ENCODE measurements around the gene ITPR1.

Gene ITPR1

DNA sequence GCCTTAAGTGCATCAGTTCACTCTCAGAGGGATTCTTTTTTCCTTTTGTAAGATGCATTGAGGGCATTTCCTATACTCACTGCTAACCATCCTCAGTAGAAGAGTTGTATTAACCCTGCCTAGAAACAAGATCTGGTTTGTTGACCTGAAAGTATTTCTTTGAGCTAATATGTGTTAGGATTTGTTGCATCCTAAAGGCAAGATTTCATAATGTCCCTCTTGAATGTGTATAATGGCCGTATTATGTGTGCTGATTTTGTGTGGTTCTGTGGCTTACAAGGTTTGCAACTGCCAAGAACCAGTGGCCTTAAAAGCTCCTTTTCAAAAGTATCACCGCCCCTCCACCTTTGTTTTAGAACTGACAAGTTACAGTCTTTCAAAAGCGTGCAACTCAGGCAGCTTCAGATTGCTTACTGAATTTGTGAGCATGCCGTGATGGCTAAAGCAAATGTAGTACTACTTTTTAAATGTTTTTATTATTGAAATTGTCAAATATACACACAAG lies 304.1 kb downstream of the ITPR1 start:
- no peak for DNase-seq

DNA sequence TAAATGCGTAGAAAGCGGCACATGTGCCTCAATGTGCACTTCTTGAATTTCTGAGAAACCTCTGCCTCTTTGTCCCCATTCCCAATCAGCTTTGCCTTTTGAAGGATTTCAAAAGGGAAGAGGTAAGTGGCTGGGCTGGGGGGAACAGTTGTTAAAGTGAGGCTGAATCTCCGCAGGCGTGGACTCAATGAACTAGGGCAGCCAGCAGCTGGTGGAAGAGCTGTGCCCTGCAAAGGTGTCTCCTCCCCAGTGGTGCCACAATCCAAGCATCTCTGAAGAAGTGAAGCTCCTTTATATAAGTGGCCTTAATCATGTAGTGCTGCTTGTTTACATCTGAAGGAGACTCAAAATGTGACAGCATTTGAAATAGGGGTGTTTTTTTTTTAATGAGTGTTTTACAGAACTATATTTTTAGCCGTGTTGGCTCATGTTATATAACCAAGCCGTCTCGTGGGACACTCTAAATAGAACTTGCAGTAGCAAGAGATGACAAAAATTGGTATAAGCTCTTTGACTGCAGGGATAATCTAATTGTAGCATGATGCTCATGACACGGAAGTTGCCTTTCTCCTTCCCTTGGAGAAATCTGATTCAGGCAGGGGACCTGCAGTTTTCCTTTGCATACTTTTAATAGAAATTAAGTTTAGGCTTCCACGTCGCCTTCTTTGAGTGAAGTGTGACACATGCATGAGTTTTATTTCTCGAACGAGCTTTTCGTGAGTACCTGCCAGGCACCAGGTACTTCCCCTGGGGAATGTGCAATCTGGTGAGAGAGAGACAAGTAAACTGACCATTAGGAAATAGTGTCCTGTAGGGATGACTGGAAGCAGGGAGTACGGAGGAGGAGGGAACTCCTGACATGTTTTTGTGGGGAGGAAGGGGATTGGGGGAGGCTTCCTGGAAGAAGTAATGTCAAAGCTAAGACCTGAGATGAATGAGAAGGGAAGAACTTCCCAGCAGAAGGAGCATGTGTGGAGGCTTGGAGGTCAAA lies 306.4 kb downstream of the ITPR1 start:
- no peak for DNase-seq

DNA sequence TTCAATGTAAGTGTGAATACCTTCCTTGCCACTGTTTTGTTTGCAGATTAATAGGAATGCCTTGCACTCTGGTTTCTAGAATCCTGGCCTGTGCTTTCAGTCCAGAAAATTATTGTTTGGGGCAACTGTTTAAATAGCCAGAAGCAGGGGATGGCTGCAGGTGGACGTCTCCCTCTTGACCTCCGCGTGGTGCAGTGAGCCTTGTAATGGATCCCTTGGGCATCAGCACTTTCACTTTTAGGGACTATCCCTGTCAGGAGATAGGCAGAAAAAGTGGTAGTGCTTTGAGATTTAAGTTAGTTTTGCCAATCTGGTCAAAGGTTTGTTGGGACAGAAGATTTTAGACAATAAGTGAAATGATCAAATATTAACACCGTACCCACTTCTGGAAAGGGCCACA lies 307.4 kb downstream of the ITPR1 start:
- DNase-seq = no peak

GRCh38 chr3:4801892-4802291 lies 308.7 kb downstream of the ITPR1 start:
- no peak for DNase-seq

- no peak for DNase-seq
These were observed 309.8 kb downstream of the ITPR1 start for GRCh38 chr3:4802903-4803302.

- DNase-seq = no peak
These were observed 311.3 kb downstream of the ITPR1 start for GRCh38 chr3:4804161-4805058.

GRCh38 chr3:4805662-4806061 lies 312.5 kb downstream of the ITPR1 start:
- no peak for DNase-seq

DNA sequence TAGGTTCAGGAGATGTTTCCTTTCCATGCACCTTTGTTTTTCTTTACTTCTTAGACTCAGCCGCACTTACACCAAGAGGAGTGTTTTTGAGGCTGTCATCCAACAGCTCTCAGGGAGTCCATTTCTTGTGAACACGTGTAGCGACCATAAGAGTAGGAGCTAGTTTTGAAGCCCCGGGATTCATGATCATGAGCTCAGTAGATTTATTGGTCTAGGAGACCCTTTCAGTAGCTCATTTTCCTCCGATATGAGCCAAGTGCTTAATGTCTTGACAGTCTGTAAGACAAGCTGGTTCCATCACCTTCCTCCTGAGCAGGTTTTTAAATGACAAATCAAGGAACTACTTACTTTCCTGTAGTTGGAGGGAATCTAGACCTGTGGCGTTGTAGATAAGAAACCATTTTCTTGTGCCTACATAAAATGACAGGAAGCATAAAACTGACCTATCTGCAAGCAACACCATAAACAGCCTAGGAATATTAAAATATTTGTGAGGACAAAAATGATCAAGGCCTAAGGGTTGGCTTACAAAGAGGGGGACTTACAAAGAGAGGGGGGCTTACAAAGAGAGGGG lies 313.5 kb downstream of the ITPR1 start:
- no peak for DNase-seq

DNA sequence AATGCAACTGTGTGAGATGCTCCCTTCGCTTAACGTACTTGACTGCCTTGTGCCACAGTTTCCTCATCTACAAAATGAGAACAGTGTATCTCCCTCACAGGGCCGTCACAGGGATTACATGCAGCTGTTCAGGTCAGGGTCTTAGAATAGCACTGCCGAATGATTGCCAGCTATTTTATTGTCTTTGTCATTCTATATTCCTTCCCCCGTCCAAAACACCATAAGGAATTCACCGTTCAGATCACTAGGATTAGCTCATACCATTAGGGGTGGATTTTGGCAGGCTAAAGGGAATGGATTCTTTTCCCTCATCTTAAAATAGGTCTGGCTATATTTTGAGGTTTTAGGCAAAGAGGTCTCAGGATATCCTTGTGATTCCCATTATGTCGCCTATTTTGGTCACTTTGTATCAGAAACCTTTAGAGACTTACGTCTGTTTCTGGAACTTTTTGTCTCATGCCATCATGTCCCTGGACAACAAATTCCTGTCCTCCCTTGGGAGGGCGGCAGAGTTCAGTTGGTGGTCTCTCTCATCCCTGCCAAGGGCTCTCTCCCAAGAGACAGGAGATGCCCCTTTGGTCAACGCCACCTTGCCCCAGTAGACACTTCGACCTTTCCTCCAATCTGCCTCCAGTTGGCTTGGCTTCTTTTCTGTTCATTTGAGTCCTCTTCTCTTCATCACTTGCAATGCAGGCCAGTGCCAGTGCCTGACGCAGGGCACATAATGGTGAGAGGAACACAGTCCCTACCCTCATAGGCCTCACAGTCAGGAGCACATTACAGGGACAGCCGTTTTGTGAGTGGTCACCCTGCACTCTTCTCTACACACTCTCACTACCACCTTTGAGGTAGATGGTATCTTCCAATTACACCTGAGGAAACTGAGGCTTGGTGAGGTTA lies 314.5 kb downstream of the ITPR1 start:
- no peak for DNase-seq

- DNase-seq = no peak
These were observed 315.5 kb downstream of the ITPR1 start for GRCh38 chr3:4808637-4809036.

GRCh38 chr3:4809922-4810321 lies 316.8 kb downstream of the ITPR1 start:
- DNase-seq = no peak

- DNase-seq = no peak
These were observed 319.4 kb downstream of the ITPR1 start for GRCh38 chr3:4812591-4812990.

- DNase-seq = no peak
These were observed 320.8 kb downstream of the ITPR1 start for GRCh38 chr3:4813909-4814304.

DNA sequence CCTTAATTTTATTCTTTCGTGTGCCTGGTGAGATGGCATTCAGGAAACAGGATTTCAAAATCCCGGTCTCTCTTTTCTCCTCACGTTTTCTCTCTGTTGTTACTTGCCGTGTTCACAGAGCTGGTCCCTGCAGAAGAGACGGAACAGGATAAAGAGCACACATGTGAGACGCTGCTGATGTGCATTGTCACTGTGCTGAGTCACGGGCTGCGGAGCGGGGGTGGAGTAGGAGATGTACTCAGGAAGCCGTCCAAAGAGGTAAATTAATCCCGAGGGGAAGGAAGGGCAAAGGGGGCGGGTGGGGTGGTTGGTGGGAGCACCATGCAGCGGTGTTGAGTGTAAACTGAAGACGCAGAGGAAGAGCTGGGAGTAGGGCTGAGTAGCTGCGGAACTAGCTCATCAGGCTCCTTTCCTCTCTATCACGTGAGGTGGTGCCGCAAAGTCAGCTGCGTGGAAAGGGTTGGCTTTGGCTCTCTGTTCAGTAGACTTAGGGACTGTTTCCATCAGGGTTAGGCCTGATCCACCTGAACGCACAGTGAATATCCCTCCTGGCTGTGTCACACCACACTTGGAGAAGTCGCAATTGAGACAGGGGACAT lies 321.3 kb downstream of the ITPR1 start:
- DNase-seq = no peak

GRCh38 chr3:4814904-4815574 lies 321.9 kb downstream of the ITPR1 start:
- no peak for DNase-seq

GRCh38 chr3:4816306-4816705 lies 323.2 kb downstream of the ITPR1 start:
- no peak for DNase-seq

- no peak for DNase-seq
These were observed 323.6 kb downstream of the ITPR1 start for GRCh38 chr3:4816718-4817117.

- DNase-seq = no peak
These were observed 324.0 kb downstream of the ITPR1 start for GRCh38 chr3:4817128-4817527.

DNA sequence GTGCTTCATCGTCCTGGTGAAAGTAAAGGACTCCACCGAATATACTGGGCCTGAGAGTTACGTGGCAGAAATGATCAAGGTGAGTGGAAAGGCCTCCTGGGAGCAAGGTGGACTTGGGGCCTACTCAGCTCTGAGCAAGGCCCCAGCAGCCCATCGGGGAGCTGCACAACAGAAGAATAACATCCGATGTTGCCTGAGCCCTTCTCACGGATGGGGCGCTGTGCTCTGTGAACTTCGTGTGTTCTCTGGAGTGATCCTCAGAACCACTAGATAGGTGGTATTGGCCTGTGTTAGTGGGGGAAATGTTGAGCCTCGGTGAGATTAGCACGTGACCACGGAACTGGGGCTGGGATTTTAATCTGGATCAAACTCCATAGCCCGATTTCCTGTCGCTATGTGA lies 325.0 kb downstream of the ITPR1 start:
- DNase-seq = no peak

DNA sequence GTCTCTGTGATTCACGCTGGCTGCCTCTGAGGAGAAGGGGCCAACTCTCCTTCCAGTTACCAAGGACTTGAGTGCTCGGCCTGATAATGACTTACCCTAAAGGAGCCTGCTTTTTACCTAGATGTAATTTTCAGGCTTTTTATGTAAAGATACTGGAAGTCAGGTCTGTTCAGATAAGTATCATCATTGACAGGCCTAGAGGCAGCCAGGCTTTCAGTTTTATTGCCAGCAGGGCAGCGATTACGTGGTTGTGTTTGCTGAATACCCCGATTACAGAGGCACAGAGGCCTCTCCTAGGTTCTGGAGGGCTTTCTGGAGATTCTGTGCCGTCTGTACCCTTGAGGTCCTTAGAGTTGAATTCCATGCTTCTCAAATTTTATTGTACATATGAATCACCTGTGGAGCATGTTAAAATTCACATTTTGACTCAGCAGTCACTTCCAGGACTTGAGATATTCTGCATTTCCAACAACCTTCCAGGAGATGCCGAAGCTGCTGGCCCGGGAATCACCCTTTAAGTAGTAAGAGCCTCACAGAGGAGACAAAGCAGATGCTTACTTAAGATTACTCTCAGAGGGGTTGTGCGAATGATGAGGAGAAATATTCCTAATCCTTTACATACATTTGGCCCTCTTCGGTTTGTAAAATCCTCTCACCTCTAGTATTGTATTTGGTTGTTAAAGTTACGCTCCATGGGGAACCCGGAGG lies 326.0 kb downstream of the ITPR1 start:
- DNase-seq = no peak

Measured in DMS79 treated with DMSO at 0.1 percent for 48 hours (cell line).